B cell (primary cell): ENCODE results near the gene UBR2. TPM values are rescaled to one million over a fixed set of nuclear protein-coding genes. Genes with fewer than 3 reads are reported as not detected.
"Not testable (repeated sequence)": the region's sequence is repeated elsewhere in the genome, so short reads cannot be mapped to it uniquely, and the experiment has no call there.

Experiments used
- ATAC-seq: fragments of 200-7000 bp; cut with Tn5 transposase; one replicate; pipeline ENCODE4 v1.10.0; 2021; ENCODE audit warnings: low read depth, mild to moderate bottlenecking, moderate number of reproducible peaks, moderate library complexity
- CTCF ChIA-PET: fragments of 350-600 bp; sonication (Branson Sonifier 250); formaldehyde crosslinking; loops from one replicate; lab custom pipeline; 2021; ENCODE audit warnings: antibody characterized with exemption, inconsistent platforms; lab: Charles Lee
- POLR2A ChIA-PET: fragments of 350-600 bp; sonication (Branson Sonifier 250); formaldehyde crosslinking; loops from one replicate; lab custom pipeline; 2021; ENCODE audit warnings: antibody characterized with exemption; lab: Charles Lee
- DNase-seq: peaks from one replicate; pipeline ENCODE4 v3.0.0; 2013
- H2AFZ ChIP-seq: 2 replicates; pipeline ENCODE4 v1.6.1; 2012; ENCODE audit warnings: mild to moderate bottlenecking, low read depth, low read length; ENCODE audit not compliant: insufficient read depth, poor library complexity, severe bottlenecking
- H3K27ac ChIP-seq, 2 donors: 1 replicate in 1 of 2; 2 replicates in 1 of 2; pipeline ENCODE4 v1.5.1; 2012 to 2013; ENCODE audit warnings: low read length in 2 of 2, mild to moderate bottlenecking in 2 of 2, moderate library complexity in 1 of 2
- H3K27me3 ChIP-seq, 4 experiments: fragments of 200-600 bp in 1 of 4; sonication (generic) in 1 of 4; replicated peaks in 1 of 4; 1 replicate in 2 of 4; 2 replicates in 2 of 4; pipeline versions ENCODE4 v1.6.1 to v1.7.0; 2013 to 2016; ENCODE audit warnings: low read length in 3 of 4, mild to moderate bottlenecking in 2 of 4, mixed read lengths in 1 of 4, moderate library complexity in 1 of 4; ENCODE audit not compliant: insufficient read depth in 4 of 4, control insufficient read depth in 3 of 4; ENCODE audit errors: control extremely low read depth in 1 of 4
- H3K36me3 ChIP-seq, 2 experiments: replicated peaks in 1 of 2; 1 replicate in 1 of 2; 2 replicates in 1 of 2; pipeline versions ENCODE4 v1.6.1 to v1.7.1; 2013; ENCODE audit warnings: low read length in 1 of 2; ENCODE audit not compliant: insufficient read depth in 2 of 2, control insufficient read depth in 1 of 2; ENCODE audit errors: control extremely low read depth in 1 of 2, extremely low read depth in 1 of 2
- H3K4me1 ChIP-seq, 2 donors: fragments of 200-600 bp in 1 of 2; sonication (generic) in 1 of 2; 1 replicate in 1 of 2; 2 replicates in 1 of 2; pipeline versions ENCODE4 v1.5.1 to v1.6.1; 2013 to 2017; ENCODE audit warnings: low read length in 2 of 2; ENCODE audit not compliant: control insufficient read depth in 2 of 2, insufficient read depth in 2 of 2
- H3K4me2 ChIP-seq: replicated peaks from 2 replicates; pipeline ENCODE3; 2012; ENCODE audit warnings: mild to moderate bottlenecking, low read depth, low read length; ENCODE audit not compliant: poor library complexity, severe bottlenecking
- H3K4me3 ChIP-seq, 5 experiments: fragments of 200-600 bp in 1 of 5; sonication (generic) in 1 of 5; 1 replicate in 3 of 5; 2 replicates in 2 of 5; pipeline versions ENCODE4 v1.5.1 to v1.7.0; 2011 to 2016; ENCODE audit warnings: low read length in 4 of 5, mild to moderate bottlenecking in 4 of 5, low read depth in 2 of 5, control low read depth in 1 of 5, moderate library complexity in 1 of 5; ENCODE audit not compliant: insufficient read depth in 1 of 5; ENCODE audit errors: control extremely low read depth in 1 of 5, extremely low read depth in 1 of 5
- H3K79me2 ChIP-seq: fragments of 200-600 bp; sonication (generic); one replicate; pipeline ENCODE4 v1.6.0; 2016; ENCODE audit warnings: low read length; ENCODE audit not compliant: control insufficient read depth, insufficient read depth
- H3K9ac ChIP-seq: fragments of 200-600 bp; sonication (generic); 2 replicates; pipeline ENCODE4 v1.6.1; 2017; ENCODE audit warnings: mild to moderate bottlenecking, low read length, moderate library complexity
- H3K9me3 ChIP-seq, 3 donors: one replicate each; pipeline versions ENCODE4 v1.6.1 to v1.7.1; 2013; ENCODE audit warnings: low read length in 2 of 3; ENCODE audit not compliant: control insufficient read depth in 2 of 3, insufficient read depth in 1 of 3; ENCODE audit errors: control extremely low read depth in 1 of 3
- H4K20me1 ChIP-seq: 2 replicates; pipeline ENCODE4 v1.6.0; 2012; ENCODE audit warnings: mild to moderate bottlenecking, low read length; ENCODE audit not compliant: insufficient read depth, control insufficient read depth, poor library complexity, severe bottlenecking
- H3K27ac Mint-ChIP-seq: one replicate; pipeline ENCODE4 v1.8.0; 2021; ENCODE audit warnings: mixed read lengths
- H3K27me3 Mint-ChIP-seq: one replicate; pipeline ENCODE4 v1.8.0; 2021; ENCODE audit warnings: mixed read lengths
- H3K4me1 Mint-ChIP-seq: one replicate; pipeline ENCODE4 v1.8.0; 2021; ENCODE audit warnings: mixed read lengths
- H3K4me3 Mint-ChIP-seq: one replicate; pipeline ENCODE4 v1.8.0; 2021; ENCODE audit warnings: mixed read lengths
- H3K9me3 Mint-ChIP-seq: one replicate; pipeline ENCODE4 v1.8.0; 2022; ENCODE audit warnings: mixed read lengths; ENCODE audit not compliant: insufficient read depth
- EZH2 ChIP-seq: IDR thresholded peaks from 2 replicates; pipeline ENCODE4 v1.6.1; 2012; ENCODE audit warnings: borderline replicate concordance, low read depth, mild to moderate bottlenecking, moderate library complexity, low read length; ENCODE audit not compliant: insufficient read depth, poor library complexity, severe bottlenecking
- WGBS: methylation state at CpG from one replicate; pipeline ENCODE4 v1.1.5; 2013; ENCODE audit warnings: missing lambda C conversion rate; ENCODE audit not compliant: insufficient coverage; 5-methylcytosine and 5-hydroxymethylcytosine counted together
- intact Hi-C: fragments of 100-400 bp; cut with micrococcal nuclease; formaldehyde crosslinking; loops from one replicate; pipeline ENCODE4 v1.10.0; 2022
- polyA plus RNA-seq: library from polyadenylated mRNA; depleted of rRNA; stranded (reverse); fragments of >200 nt; gene quantifications from 2 replicates; pipeline ENCODE4 v1.2.3, GENCODE V29; 2012
- total RNA-seq, 2 donors: library from RNA; stranded (reverse); fragments of 120-200 nt in 1 of 2; gene quantifications; 1 replicate in 1 of 2; 2 replicates in 1 of 2; pipeline versions ENCODE4 v1.2.3 to v1.2.4, GENCODE V29; 2013 to 2022
- TF ChIP-seq, protein P1 (sequence below): fragments of 200-600 bp; IDR thresholded peaks from one replicate; pipeline ENCODE4 v1.8.0; 2022; ENCODE audit warnings: antibody characterized with exemption, mild to moderate bottlenecking

The UBR2 gene
- total and polyA plus RNA-seq, 2 donors (not counting 1 experiment from before 2014, with no cell fraction given): 9.7 to 56.2 TPM

DNA sequence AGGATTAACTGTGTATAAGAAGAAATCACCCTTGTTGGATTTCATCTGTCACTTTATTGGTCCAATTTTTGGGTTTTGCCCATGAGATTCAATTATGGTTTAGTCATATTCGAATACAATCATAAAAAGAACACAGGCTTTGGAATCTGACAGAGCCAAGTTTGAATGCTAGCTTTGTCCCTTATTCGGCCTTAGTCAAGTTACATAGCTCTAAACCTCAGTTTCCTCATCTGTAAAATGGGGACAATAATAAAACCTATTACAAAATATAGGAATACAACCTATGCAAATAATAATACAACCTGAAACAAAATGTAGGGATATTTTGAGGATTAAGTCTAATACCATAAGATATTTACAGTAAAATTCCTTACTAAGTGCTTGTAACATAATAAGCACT is 100.9 kb downstream of the UBR2 start:
- no peaks in the 10 kb centered on the region for H3K27me3 ChIP-seq
- H3K4me1 Mint-ChIP-seq: no peaks in the 10 kb centered on the region
- no peaks in the 10 kb centered on the region for H4K20me1 ChIP-seq
- H3K9me3 Mint-ChIP-seq: no peaks in the 10 kb centered on the region
- no peak overlapping the region for H3K4me3 Mint-ChIP-seq
- no peak overlapping the region for H2AFZ ChIP-seq
- peaks cover 17 to 55% of the 10 kb centered on the region in 2 experiments for H3K36me3 ChIP-seq
- H3K4me1 ChIP-seq: no peaks in the 10 kb centered on the region
- TF ChIP-seq EZH2: no peak
- TF ChIP-seq, protein P1, sequence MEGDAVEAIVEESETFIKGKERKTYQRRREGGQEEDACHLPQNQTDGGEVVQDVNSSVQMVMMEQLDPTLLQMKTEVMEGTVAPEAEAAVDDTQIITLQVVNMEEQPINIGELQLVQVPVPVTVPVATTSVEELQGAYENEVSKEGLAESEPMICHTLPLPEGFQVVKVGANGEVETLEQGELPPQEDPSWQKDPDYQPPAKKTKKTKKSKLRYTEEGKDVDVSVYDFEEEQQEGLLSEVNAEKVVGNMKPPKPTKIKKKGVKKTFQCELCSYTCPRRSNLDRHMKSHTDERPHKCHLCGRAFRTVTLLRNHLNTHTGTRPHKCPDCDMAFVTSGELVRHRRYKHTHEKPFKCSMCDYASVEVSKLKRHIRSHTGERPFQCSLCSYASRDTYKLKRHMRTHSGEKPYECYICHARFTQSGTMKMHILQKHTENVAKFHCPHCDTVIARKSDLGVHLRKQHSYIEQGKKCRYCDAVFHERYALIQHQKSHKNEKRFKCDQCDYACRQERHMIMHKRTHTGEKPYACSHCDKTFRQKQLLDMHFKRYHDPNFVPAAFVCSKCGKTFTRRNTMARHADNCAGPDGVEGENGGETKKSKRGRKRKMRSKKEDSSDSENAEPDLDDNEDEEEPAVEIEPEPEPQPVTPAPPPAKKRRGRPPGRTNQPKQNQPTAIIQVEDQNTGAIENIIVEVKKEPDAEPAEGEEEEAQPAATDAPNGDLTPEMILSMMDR: no peak
- H3K4me2 ChIP-seq: no peak overlapping the region
- WGBS: 100% methylated on average over 1 of the region's 2 CpGs
- no peak overlapping the region for H3K4me3 ChIP-seq
- H3K9me3 ChIP-seq: no peaks in the 10 kb centered on the region
- H3K9ac ChIP-seq: no peak overlapping the region
- H3K27me3 Mint-ChIP-seq: no peaks in the 10 kb centered on the region
- CTCF ChIA-PET: interaction anchor here (1.2 to 5.7 kb wide), 4 partner anchors 25 to 235 kb away, joined by 3 to 102 read pairs (median 36); no protein-coding TSS in a partner anchor
- intact Hi-C loops: no loop called here
- DNase-seq (no peak), ATAC-seq (no peak)
- H3K27ac Mint-ChIP-seq: no peak overlapping the region
- POLR2A ChIA-PET: interaction anchor here (1.0 kb wide), 1 partner anchor 62 kb away, joined by 4 read pairs; no protein-coding TSS in a partner anchor
- no peaks in the 10 kb centered on the region for H3K79me2 ChIP-seq
- no peak overlapping the region for H3K27ac ChIP-seq

- peaks cover 25 to 89% of the 10 kb centered on the region in 2 experiments for H3K36me3 ChIP-seq
- POLR2A ChIA-PET, H3K9me3 ChIP-seq, H3K27me3 ChIP-seq, H3K4me1 Mint-ChIP-seq, intact Hi-C loops, H2AFZ ChIP-seq, H3K4me1 ChIP-seq, H4K20me1 ChIP-seq, ATAC-seq, H3K27me3 Mint-ChIP-seq, H3K4me3 Mint-ChIP-seq, DNase-seq, H3K4me3 ChIP-seq, H3K79me2 ChIP-seq, H3K4me2 ChIP-seq, H3K27ac Mint-ChIP-seq, H3K27ac ChIP-seq, H3K9ac ChIP-seq, H3K9me3 Mint-ChIP-seq: not testable (repeated sequence)
- 93% methylated on average over 3 of the region's 6 CpGs for WGBS
- CTCF ChIA-PET: interaction anchor here (1.0 kb wide), 1 partner anchor 206 kb away, joined by 3 read pairs; no protein-coding TSS in a partner anchor
Observed at GRCh38 chr6:42674368-42674767, 110.5 kb downstream of the UBR2 start.
